AG08396 (cell line): ENCODE results near the gene KIFC3.
"Not testable (repeated sequence)": the region's sequence is repeated elsewhere in the genome, so short reads cannot be mapped to it uniquely, and the experiment has no call there.

ENCODE experiments used
- DNase-seq: peaks from one replicate; pipeline ENCODE4 v3.0.0; 2012; ENCODE audit warnings: low spot score, mixed read lengths

Gene KIFC3

GRCh38 chr16:57786632-57787518, 15.4 kb downstream of the KIFC3 start:
- DNase-seq, result peak; percentile 62

GRCh38 chr16:57785924-57786323, 16.4 kb downstream of the KIFC3 start:
- no peak for DNase-seq

GRCh38 chr16:57785385-57785784, 16.9 kb downstream of the KIFC3 start:
- no peak for DNase-seq

- no peak for DNase-seq
These were observed 18.0 kb downstream of the KIFC3 start for GRCh38 chr16:57784334-57784733.

GRCh38 chr16:57783883-57784282, 18.4 kb downstream of the KIFC3 start:
- DNase-seq, result no peak

- no peak for DNase-seq
These were observed 19.2 kb downstream of the KIFC3 start for GRCh38 chr16:57783116-57783515.

GRCh38 chr16:57782607-57783055, 19.7 kb downstream of the KIFC3 start:
- not testable (repeated sequence) for DNase-seq

- no peak for DNase-seq
These were observed 20.3 kb downstream of the KIFC3 start for GRCh38 chr16:57781741-57782606.

GRCh38 chr16:57781349-57781740, 20.9 kb downstream of the KIFC3 start:
- DNase-seq, result no peak

GRCh38 chr16:57779836-57780235, 22.5 kb downstream of the KIFC3 start:
- DNase-seq, result not testable (repeated sequence)

- DNase-seq, result no peak
These were observed 23.6 kb downstream of the KIFC3 start for GRCh38 chr16:57778658-57779057.

- no peak for DNase-seq
These were observed 26.4 kb downstream of the KIFC3 start for GRCh38 chr16:57775661-57776469.

GRCh38 chr16:57774705-57775285, 27.5 kb downstream of the KIFC3 start:
- no peak for DNase-seq

- no peak for DNase-seq
These were observed 28.5 kb downstream of the KIFC3 start for GRCh38 chr16:57773655-57774295.

- no peak for DNase-seq
These were observed 29.3 kb downstream of the KIFC3 start for GRCh38 chr16:57773019-57773418.

- no peak for DNase-seq
These were observed 31.0 kb downstream of the KIFC3 start for GRCh38 chr16:57771141-57771785.

- DNase-seq, result no peak
These were observed 31.9 kb downstream of the KIFC3 start for GRCh38 chr16:57770361-57770760.

GRCh38 chr16:57769541-57770145, 32.6 kb downstream of the KIFC3 start:
- DNase-seq, result no peak

GRCh38 chr16:57766714-57767348, 35.5 kb downstream of the KIFC3 start:
- no peak for DNase-seq
